HL-60 (cell line): ENCODE data around the gene MED16.

Source experiments
- CTCF ChIP-seq: IDR thresholded peaks from one replicate; pipeline ENCODE4 v1.5.1; 2011; ENCODE audit warnings: low read length, control low read depth, inconsistent platforms; ENCODE audit not compliant: insufficient read depth
- GABPA ChIP-seq: IDR thresholded peaks from 2 replicates; pipeline ENCODE4 v1.6.1; 2012; ENCODE audit warnings: low read depth
- POLR2AphosphoS5 ChIP-seq: IDR thresholded peaks from 2 replicates; pipeline ENCODE4 v1.6.1; 2012; ENCODE audit warnings: low read depth
- REST ChIP-seq: IDR thresholded peaks from 2 replicates; pipeline ENCODE4 v1.6.1; 2012; ENCODE audit warnings: low read depth; ENCODE audit not compliant: insufficient replicate concordance
- SPI1 ChIP-seq: IDR thresholded peaks from 2 replicates; pipeline ENCODE4 v1.6.1; 2012; ENCODE audit warnings: low read depth, mild to moderate bottlenecking, borderline replicate concordance

- TF ChIP-seq CTCF (no peak), POLR2AphosphoS5 (no peak), SPI1 (no peak), GABPA (no peak), REST (no peak)
Measured at GRCh38 chr19:879711-880438, 13.1 kb downstream of the MED16 start.
